NT2/D1 (cell line): ENCODE results near the gene PRKRIP1.
"Not testable (repeated sequence)": the region's sequence is repeated elsewhere in the genome, so short reads cannot be mapped to it uniquely, and the experiment has no call there.

Experiments
- DNase-seq: peaks from one replicate; pipeline ENCODE4 v3.0.0-alpha.2; 2011; ENCODE audit warnings: low read depth, low spot score
- H3K27me3 ChIP-seq: 2 replicates; pipeline ENCODE4 v1.6.0; 2011; ENCODE audit warnings: mild to moderate bottlenecking; ENCODE audit not compliant: insufficient read length, insufficient read depth
- H3K36me3 ChIP-seq: 2 replicates; pipeline ENCODE4 v1.6.1; 2011; ENCODE audit warnings: mild to moderate bottlenecking, low read length, mixed read lengths; ENCODE audit not compliant: insufficient read depth, insufficient read length
- H3K4me1 ChIP-seq: 2 replicates; pipeline ENCODE4 v1.5.1; 2011; ENCODE audit not compliant: insufficient read depth, insufficient read length
- H3K4me3 ChIP-seq: 2 replicates; pipeline ENCODE4 v1.5.1; 2011; ENCODE audit warnings: low read depth; ENCODE audit not compliant: insufficient read length
- H3K9ac ChIP-seq: 2 replicates; pipeline ENCODE4 v1.6.0; 2011; ENCODE audit warnings: low read depth; ENCODE audit not compliant: insufficient read length
- H3K9me3 ChIP-seq: 2 replicates; pipeline ENCODE4 v1.5.1; 2011; ENCODE audit warnings: mild to moderate bottlenecking, low read length; ENCODE audit not compliant: insufficient read depth
- SUZ12 ChIP-seq: IDR thresholded peaks from 2 replicates; pipeline ENCODE4 v1.6.1; 2011; ENCODE audit not compliant: insufficient read length, insufficient read depth; ENCODE audit errors: extremely low read depth
- YY1 ChIP-seq: IDR thresholded peaks from 2 replicates; pipeline ENCODE4 v1.6.1; 2011; ENCODE audit not compliant: insufficient read length, insufficient read depth
- ZNF274 ChIP-seq: IDR thresholded peaks from 2 replicates; pipeline ENCODE4 v1.6.1; 2011; ENCODE audit warnings: mild to moderate bottlenecking, low read depth, low read length

PRKRIP1 gene

DNA sequence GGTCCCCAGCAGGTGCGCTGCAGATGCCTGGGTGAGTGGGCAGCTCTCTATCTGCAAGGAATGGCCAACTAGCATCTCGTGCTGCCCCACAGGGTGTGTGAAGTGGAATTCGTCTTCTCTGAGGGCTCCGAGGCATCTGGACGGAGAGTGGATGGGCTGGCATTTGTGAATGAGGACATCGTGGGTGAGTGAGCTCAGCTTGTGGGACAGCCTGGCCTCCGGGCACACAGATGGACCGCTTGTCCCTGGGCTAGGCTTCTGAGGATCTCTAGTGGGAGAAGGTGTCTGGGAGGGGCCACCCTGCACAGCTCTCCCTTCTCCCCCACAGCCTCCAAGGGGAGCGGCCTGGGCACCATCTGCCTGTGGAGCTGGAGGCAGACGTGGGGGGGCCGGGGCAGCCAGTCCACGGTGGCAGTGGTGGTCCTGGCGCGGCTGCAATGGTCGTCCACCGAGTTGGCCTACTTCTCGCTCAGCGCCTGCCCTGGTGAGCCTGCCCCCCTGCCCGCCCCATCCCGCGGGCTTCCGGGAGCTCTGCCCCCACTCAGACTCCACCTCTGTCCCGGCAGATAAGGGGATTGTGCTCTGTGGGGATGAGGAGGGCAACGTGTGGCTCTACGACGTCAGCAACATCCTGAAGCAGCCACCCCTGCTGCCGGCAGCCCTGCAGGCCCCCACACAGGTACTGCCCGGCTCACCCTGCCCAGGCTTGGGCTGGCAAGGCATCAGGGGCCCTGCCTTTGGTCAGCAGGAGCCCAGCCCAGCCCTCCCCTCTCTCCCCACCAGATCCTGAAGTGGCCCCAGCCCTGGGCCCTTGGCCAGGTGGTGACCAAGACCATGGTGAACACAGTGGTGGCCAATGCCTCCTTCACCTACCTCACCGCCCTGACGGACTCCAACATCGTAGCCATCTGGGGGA lies 76.2 kb downstream of the PRKRIP1 start:
- TF ChIP-seq SUZ12 (no peak), ZNF274 (no peak), YY1 (no peak)
- Histone ChIP-seq H3K9ac (no peak overlapping the region), H3K4me1 (peaks cover 2% of the 10 kb centered on the region), H3K9me3 (no peaks in the 10 kb centered on the region), H3K36me3 (peaks cover 48% of the 10 kb centered on the region), H3K4me3 (no peak overlapping the region), H3K27me3 (no peaks in the 10 kb centered on the region)
- DNase-seq = no peak

DNA sequence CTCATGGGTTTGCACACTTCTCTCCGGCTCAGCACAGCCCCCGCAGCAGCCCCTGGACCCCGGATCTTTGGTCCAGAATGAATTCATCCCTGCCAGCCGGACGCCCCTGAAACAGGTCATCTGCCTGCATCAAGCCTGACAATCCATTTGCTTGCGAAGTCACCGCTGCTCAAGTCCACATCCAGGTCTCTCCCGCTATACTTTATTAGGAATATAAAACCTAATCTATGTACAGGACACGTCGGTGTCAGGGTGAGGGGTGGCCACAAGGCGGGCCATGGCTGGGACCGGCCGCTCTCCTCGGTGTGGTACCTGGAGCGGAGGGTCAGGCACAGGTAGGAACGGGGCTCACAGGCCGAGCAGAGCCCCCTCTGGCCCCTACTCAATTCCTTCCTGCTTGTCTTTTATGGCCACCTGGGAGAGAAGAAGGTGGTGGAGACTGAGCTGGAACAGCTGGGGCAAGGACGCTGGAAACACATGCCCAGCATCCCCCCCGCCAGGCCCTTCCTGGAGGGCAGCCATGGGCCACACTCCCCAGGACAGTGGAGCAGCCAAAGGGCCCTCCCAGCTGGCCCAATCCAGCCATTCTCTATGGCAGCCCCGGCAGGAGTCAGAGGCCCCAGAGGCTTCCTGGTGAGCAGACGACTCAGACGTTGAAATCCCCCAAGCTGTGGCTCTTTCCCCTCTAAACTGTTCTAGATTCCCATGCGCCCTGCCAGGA lies 77.3 kb downstream of the PRKRIP1 start:
- peaks cover 37% of the 10 kb centered on the region for H3K36me3 ChIP-seq
- DNase-seq = no peak
- TF ChIP-seq ZNF274 (no peak), SUZ12 (no peak), YY1 (no peak)
- no peak overlapping the region for H3K4me3 ChIP-seq
- peaks cover 2% of the 10 kb centered on the region for H3K4me1 ChIP-seq
- no peaks in the 10 kb centered on the region for H3K27me3 ChIP-seq
- H3K9ac ChIP-seq = no peak overlapping the region
- H3K9me3 ChIP-seq = no peaks in the 10 kb centered on the region

DNA sequence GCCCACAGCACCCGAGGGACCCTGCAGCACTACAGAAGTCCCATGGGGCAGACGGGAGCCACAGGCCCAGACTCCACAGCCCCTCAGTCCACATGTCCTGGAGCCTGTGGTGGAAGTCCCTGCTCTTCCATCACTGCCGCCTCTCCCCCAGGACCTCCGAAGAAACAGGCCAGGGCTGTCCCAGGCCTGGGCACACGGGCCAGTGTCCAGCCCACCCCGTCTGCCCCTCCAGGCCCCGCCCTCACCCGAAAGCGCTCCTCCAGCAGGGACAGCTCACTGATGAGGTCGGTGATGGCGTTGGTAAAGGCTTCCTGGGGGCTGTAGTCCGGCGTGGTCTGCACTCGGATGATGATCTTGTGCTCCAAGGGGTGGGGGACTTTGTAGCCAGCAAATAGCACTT lies 78.0 kb downstream of the PRKRIP1 start:
- not testable (repeated sequence) for DNase-seq, H3K9ac ChIP-seq, H3K4me3 ChIP-seq, H3K27me3 ChIP-seq, H3K4me1 ChIP-seq, H3K9me3 ChIP-seq
- peaks cover 34% of the 10 kb centered on the region for H3K36me3 ChIP-seq

DNA sequence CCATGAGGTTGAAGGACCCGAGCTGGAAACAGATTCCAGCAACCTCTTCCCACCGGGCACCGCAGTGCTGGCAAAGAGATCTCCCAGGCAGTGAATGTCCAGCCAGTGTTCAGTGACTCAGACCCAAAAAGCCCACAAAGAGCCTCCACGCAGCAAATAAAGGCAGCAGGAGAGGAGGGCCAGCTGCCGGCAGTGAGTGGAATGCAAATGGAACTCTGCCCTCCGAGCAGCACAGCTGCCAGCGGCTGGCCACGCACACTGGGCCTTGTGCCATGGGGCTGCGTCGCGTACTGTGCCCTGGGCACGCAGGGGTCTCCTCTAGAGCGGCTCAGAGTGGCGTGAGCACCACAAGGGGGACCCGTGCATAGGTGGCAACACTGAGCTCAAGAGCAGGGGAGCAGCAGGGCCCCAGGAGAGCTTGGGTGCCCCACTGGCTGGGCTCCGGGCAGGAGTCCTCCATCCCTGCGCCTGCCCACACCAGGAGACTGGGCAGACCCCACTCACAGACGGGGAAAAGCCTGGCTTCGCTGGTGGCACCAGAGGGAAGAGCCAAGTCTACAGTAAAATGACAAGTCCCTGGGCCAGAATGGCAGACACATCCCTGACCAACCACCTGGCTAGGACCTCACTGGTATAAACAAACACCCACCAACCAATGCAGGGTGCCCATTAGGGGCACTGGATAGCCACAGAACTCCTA lies 78.7 kb downstream of the PRKRIP1 start:
- DNase-seq = not testable (repeated sequence)

More for the DNA sequence above, 78.7 kb downstream of the PRKRIP1 start:
- H3K4me3 ChIP-seq, H3K4me1 ChIP-seq, H3K9ac ChIP-seq, H3K27me3 ChIP-seq, H3K9me3 ChIP-seq: not testable (repeated sequence)
- H3K36me3 ChIP-seq = peaks cover 29% of the 10 kb centered on the region
